Right renal cortex interstitium (tissue), 3 donors: ENCODE measurements around the gene ANKDD1A. TPM values are rescaled to one million over a fixed set of nuclear protein-coding genes. Genes with fewer than 3 reads are reported as not detected.

ENCODE experiments used
- DNase-seq, 3 donors: peaks; one replicate each; pipeline ENCODE4 v3.0.0-alpha.2; 2013; ENCODE audit warnings: low read depth in 3 of 3, low spot score in 2 of 3
- polyA plus RNA-seq, 3 donors: library from polyadenylated mRNA; unstranded; fragments of 120-200 nt; gene quantifications; one replicate each; pipeline ENCODE4 v1.2.1, GENCODE V29; 2013; ENCODE audit not compliant: insufficient read length in 3 of 3

The ANKDD1A gene
- polyA plus RNA-seq, 3 donors, result 4.4 to 4.5 (median 4.4) TPM

DNA sequence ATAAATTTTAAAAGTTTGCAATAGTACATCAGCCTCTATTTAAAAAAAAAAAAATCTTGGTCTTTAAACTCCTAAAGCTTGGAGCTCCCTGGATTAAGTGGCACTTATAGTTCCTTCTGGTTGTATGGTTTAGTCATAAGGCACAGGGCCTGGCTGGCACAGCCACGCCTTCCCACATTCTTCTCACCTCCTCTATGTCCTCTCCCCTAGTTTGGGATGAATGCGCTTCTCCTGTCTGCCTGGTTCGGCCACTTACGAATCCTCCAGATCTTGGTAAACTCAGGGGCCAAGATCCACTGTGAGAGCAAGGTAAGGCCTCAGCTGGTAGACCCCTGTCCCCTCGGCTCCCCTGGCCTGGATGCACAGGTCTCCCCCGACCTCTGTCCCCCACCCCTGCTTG lies 10.0 kb downstream of the ANKDD1A start:
- DNase-seq, result no peak

GRCh38 chr15:64923546-64923945 lies 11.8 kb downstream of the ANKDD1A start:
- DNase-seq, result no peak

DNA sequence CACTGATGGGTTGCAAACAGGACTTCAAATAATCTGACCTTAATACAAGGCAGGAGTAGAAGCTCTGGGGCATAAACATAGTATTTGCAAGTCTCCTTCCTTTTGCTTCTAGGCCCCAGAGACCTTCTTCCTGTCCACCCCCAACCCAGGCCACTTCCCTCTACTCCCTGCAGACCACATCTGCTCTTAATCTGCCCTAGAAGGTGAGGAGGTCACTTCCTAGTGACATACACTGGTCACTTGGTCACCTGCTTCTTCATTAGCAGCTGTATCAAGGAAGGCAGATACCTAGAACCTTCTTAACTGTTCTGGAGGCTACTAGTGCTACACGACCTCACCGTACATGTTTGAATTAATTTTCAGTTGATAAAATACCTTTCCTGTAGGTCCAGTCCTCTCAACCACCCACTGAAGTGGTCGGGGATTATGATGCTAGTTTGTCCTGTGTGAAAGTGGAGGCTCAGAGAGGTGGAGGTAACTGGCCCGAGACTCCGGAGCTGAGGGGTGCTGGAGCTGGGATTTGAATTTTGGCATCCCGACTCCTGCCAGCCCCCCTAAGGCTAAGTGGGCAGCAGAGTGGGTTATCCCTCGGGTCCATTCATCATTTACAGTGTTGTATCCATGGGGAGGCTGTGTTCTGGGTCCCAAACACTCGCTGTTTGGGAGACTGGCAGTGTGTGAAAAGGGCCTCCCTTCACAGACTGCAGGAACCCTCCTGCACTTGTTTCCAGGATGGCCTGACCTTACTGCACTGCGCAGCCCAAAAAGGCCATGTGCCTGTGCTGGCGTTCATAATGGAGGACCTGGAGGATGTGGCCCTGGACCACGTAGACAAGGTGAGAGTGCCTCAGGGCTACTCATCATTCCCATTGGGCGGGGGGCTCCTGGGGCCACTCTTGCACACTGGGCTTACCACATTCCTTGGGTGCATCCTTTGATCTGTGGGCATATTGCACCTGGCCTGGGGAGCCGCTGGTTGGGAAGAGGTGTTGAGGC lies 13.9 kb downstream of the ANKDD1A start:
- no peak for DNase-seq

GRCh38 chr15:64926661-64927060 lies 15.0 kb downstream of the ANKDD1A start:
- no peak for DNase-seq

- DNase-seq, result no peak
Measured at GRCh38 chr15:64928626-64929220, 17.0 kb downstream of the ANKDD1A start.

DNA sequence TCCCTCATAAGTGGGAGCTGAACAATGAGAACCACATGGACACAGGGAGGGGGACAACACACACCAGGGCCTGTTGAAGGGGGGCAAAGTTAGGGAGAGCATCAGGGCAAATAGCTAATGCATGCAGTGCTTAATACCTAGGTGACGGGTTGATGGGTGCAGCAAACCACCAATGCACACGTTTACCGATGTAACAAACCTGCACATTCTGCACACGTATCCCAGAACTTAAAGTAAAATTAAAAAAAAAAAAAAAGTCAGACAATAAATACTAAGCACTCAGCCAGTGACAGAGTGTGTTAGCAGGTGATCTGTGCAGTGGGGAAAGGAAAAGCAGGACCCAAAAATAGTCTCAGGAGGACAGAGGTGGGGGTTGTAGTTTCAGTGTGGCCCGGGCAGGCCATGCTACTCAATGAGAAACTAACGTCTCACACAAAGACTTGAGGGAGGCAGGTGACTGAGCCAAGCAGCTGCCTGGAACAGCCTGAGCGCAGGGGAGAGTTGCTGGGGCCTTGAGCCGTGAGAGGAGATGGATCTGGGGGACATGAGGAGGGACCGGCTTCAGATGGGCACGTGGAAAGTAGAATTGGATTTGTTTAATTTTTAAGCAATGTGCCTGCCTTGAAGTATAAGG lies 18.4 kb downstream of the ANKDD1A start:
- DNase-seq, result no peak

DNA sequence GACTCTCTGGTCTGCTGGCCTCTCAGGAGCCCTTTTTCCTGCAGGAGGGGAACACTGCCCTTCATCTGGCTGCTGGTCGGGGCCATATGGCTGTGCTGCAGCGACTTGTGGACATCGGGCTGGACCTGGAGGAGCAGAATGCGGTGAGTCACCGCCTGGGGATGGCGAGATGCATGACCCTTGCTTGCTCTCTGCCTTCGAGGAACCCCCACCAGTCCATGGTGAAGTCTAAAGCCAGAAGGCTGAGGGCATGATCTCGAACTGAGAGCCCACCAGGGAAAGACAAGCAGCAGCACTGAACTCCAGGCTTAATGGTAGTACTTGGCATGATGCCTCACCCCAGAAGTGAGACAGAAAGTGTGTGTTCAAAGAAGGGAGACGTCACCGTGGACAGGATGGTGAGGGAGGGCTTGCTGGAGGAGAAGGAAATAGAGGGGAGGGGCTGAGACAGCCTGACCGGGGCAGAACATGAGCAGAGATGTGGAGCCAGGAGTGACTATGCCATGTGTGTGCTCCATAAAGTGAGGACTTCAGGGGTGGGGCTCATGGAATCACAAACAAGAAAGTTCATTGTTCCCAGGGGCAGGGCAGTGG lies 19.2 kb downstream of the ANKDD1A start:
- DNase-seq, result no peak

DNA sequence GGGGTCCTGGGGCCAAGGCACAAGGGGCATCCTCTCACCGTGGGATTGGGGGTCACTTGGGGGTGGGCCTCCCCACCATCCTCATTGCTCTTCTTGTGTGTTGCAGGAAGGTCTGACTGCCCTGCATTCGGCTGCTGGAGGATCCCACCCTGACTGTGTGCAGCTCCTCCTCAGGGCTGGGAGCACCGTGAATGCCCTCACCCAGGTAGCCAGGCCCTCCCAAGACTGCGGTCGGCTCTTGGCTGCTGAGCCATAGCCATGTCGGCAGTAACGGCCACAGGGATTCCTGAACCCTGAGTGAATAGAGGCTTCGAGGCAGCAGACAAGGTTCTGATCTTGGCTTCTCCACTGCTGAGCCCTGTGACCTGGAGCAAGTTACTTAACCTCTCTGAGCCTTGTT lies 19.7 kb downstream of the ANKDD1A start:
- no peak for DNase-seq

GRCh38 chr15:64934023-64934422 lies 22.3 kb downstream of the ANKDD1A start:
- no peak for DNase-seq

- DNase-seq, result no peak
Measured at GRCh38 chr15:64938192-64938591, 26.5 kb downstream of the ANKDD1A start.

DNA sequence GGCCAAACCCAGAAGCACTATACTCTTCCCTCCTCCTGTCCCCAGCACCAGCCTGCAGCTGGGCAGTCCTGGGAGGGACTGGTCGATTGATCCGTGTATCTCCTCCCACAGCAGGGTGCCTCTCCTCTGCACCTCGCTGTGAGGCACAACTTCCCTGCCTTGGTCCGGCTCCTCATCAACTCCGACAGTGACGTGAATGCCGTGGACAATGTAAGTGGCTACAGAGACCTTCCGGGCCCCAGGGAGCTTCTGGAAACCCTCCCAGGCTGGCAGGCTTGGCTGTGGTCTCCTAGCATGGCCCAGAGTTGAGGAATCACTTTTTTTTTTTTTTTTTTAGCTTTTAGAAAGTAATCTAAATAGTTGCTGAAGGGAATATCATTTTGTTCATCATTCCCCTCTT lies 30.7 kb downstream of the ANKDD1A start:
- no peak for DNase-seq

DNA sequence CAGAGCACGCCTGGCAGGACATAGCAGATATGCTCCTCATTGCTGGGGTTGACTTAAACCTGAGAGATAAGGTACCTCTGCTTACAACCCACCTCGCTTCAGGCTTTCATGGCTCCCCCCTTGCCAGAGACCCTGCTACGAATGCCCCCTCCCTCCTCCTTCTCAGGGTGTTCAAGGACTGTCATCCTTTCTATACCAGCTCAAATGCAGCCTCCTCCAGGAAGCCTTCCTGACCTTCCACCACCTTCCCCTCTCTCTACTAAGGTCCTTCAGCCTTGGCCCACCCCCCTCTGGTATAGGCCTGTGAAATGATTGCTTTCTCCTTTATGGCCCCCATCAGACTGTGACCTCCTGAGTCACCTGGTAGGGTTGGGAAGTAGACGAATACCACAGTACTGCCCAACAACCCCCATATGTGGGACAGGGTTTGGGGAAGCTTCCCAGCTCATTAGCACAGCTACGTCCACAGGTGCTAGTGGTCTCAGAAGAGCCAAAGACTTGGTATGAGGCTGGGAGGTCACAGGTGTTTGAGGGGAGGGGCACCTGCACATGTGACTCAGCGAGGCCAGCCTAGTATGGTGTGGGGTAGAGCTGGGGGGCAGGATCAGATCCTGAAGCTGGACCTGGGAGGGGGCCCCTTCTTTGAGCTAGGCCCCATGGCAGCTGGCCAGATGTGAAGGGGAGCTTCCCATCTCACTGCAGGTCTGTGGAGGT lies 32.0 kb downstream of the ANKDD1A start:
- DNase-seq, result no peak

GRCh38 chr15:64944961-64945360 lies 33.3 kb downstream of the ANKDD1A start:
- DNase-seq, result no peak

DNA sequence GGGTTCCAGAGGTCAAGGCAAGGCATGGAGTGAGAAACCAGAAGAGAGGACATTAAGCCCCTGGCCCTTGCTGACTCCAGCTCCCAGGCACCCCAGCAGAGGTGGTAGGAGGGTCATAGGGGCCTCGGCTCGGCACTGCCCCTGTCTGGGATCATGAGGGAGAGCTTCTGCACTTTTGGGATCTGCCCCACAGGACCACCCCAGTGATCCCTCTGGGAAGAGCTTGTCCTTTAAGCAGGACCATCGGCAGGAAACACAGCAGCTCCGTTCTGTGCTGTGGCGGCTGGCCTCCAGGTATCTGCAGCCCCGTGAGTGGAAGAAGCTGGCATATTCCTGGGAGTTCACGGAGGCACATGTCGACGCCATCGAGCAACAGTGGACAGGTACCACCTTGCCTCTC lies 35.5 kb downstream of the ANKDD1A start:
- no peak for DNase-seq

- no peak for DNase-seq
Measured at GRCh38 chr15:64948916-64949315, 37.2 kb downstream of the ANKDD1A start.

DNA sequence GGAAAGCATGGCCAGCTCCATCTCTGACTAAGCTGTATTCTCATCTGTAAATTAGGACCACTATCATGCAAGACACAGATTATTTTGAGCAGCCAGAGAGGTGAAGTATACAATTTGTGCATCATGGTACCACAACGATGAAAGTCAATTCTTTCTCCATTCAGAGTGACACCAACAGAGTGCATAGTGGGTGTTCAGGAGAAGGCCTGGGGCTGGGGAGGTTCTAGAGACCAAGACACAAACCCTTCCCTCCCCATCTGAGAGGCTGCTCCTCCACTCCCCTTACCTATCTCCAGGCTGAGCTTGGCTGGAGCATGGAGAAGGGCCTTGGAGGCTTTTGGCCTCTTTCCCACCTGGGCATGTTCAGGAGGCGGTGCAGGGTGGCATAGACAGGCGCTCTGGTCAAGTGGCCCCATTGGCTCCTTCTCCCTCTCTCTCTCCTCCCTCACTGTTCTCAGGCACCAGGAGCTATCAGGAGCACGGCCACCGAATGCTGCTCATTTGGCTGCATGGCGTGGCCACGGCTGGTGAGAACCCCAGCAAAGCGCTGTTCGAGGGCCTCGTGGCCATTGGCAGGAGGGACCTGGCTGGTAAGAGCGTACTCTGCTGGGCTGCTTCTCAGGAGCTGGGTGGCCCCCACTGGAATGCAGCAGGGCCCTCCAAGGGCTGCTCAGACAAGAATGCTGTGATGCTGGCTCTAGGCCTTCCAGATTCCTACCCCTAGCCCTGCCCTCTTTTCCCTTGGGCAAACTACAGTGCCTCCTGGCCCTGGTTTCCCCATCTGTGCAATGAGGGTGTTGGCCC lies 37.9 kb downstream of the ANKDD1A start:
- DNase-seq, result no peak

GRCh38 chr15:64950888-64951287 lies 39.2 kb downstream of the ANKDD1A start:
- DNase-seq, result no peak

DNA sequence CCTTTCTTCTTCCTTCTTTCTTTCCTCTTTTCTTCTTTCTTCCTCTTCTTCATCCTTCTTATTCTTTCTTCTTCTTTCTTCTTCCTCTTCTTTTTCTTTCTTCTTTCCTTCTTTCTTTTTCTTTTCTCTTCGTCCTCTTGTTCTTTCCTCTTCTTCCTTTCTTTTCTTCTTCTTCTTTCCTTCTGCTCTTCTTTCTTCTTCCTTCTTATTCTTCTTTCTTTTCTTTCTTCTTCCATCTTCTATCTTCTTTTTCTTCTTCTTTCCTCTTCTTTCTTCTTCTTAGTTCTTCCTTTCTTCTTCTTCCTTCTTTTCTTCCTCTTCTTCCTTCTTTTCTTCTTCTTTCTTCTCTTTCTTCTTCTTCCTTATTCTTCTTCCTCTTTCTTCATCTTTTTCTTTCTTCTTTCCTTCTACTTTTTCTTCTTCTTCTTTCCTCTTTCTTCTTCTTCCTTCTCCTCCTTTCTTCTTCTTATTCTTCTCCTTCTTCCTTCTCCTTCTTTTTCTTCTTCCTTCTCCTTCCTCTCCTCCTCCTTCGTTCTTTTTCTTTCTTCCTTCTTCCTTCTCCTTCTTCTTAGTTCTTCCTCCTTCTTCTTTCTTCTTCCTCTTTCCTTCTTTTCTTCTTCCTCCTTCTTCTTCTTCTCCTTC lies 40.2 kb downstream of the ANKDD1A start:
- no peak for DNase-seq

- no peak for DNase-seq
Measured at GRCh38 chr15:64954395-64954794, 42.7 kb downstream of the ANKDD1A start.
